HG03108 (cell line): ENCODE results near the gene ESF1.
"Not testable (repeated sequence)": the region's sequence is repeated elsewhere in the genome, so short reads cannot be mapped to it uniquely, and the experiment has no call there.

ENCODE experiments used
- ATAC-seq: cut with Tn5 transposase; IDR thresholded peaks from one replicate; pipeline ENCODE4 v1.9.1; 2021; ENCODE audit warnings: moderate library complexity; ENCODE audit not compliant: unreplicated experiment

ESF1 gene

GRCh38 chr20:13745784-13746183, 38.9 kb downstream of the ESF1 start:
- no peak for ATAC-seq

GRCh38 chr20:13744352-13744751, 40.4 kb downstream of the ESF1 start:
- no peak for ATAC-seq

DNA sequence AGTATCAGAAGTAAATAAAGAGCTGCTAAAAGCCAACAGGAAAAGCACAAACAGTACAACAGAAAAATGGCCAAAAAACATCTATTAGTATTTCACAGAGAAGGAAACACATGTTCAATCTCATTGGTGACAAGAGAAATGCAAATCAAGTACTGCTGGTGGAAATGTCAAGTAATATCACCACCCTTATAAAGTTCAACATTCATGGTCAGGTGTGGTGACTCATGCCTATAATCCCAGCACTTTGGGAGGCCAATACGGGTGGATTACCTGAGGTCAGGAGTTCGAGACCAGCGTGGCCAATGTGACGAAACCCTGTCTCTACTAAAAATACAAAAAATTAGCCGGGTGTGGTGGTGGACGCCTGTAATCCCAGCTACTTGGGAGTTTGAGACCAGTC, 42.8 kb downstream of the ESF1 start:
- no peak for ATAC-seq

- ATAC-seq: no peak
Observed at GRCh38 chr20:13739731-13740649, 44.7 kb downstream of the ESF1 start.

GRCh38 chr20:13738187-13738586, 46.5 kb downstream of the ESF1 start:
- not testable (repeated sequence) for ATAC-seq

GRCh38 chr20:13736436-13737191, 48.1 kb downstream of the ESF1 start:
- ATAC-seq: no peak

DNA sequence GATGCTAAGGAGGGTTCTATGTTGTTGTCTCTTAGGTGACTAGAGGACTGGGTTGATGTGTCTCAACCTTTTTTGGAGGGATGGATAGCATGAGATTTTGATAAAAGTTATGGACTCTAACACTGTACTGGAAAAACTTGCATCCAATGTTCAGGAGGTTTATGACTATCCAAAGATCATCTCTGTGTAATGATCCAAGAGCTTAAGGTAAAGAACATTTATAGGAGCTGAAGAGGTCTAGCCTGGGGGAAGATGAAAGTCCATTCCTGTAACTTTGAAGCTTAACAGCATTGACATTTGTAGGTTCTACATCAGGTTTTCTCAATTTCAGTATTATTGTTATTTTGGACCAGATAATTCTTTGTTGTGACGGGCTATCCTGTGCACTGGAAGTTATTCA, 48.9 kb downstream of the ESF1 start:
- ATAC-seq: no peak

GRCh38 chr20:13723011-13723410, 61.7 kb downstream of the ESF1 start:
- no peak for ATAC-seq

DNA sequence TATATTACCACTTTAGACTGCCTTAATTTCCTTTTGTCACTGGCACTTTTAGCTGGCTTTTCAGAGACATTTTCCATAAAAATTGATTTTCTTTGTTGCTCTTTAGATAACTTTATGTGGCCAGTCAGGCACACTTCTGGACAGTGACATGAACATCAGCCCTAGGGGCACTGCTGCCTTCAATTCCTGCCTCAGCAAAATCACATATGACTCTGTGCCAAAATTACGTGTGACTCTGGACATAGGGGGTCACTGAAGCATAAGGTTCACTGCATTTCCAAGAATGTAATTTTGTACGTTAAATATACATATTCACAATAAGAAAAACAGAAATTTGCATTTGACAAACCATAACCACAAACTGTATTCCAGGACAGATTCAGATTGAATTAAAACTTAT, 66.5 kb downstream of the ESF1 start:
- ATAC-seq: peak; percentile 19

- peak; percentile 91 for ATAC-seq
Observed at GRCh38 chr20:13717631-13718044, 67.1 kb downstream of the ESF1 start.

DNA sequence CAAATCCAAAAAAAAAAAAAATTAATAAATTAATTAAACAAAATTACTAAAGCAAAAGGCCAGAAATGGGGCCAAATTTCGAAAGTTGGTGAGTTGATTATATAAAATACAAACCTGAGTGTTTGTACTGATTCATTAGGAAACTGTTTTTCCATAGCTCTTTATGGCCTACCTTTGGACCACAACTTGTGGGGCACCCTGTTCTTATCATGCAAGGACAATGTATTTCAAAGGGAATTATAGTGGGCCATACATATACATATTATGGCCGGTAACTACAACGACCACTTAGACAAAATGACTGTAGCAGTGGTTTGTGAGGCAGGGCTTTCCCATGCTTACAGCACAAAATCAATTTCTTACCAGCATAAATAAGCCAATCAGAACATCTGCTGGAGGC, 69.5 kb downstream of the ESF1 start:
- ATAC-seq: no peak

DNA sequence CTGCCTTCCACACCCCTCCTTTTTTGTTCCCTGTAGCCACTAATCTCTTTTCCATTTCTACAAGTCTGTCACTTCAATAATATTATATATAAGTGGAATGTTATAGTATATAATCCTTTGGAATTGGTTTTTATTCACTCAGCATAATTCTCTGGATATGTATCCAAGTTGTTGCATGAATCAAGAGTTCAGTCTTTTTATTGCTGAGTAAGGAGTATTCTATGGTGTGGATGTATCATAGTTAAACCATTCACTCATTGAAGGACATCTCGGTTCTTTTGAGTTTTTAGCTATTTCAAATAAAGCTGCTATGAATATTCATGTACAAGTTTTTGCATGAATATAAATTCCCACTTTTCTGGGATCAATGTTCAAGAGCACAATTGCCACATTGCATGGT, 76.5 kb downstream of the ESF1 start:
- no peak for ATAC-seq

- ATAC-seq: no peak
Observed at GRCh38 chr20:13703265-13703664, 81.5 kb downstream of the ESF1 start.

DNA sequence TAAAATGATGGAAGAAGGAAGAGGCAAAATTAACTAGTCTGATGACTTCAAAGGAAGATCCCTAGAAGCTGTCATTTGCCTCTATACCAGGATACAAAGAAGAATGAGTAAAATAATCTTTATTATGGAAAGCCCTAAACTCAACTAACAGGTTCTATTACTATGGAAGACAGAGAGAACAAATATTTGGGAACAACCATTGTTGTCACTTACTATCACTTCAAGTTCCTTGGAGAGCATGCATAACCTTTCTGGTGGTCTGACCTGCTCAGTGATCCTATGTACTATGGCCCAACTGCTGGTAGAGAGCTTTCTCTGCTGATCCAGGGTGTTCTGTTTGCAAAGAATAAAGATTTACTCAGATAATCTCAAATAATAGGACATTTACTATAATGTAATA, 83.2 kb downstream of the ESF1 start:
- no peak for ATAC-seq

GRCh38 chr20:13700761-13701160, 84.0 kb downstream of the ESF1 start:
- no peak for ATAC-seq

- ATAC-seq: no peak
Observed at GRCh38 chr20:13694420-13695150, 90.1 kb downstream of the ESF1 start.

GRCh38 chr20:13692802-13693736, 91.7 kb downstream of the ESF1 start:
- ATAC-seq: no peak

- no peak for ATAC-seq
Observed at GRCh38 chr20:13690943-13691342, 93.8 kb downstream of the ESF1 start.

- ATAC-seq: no peak
Observed at GRCh38 chr20:13687815-13688214, 96.9 kb downstream of the ESF1 start.

DNA sequence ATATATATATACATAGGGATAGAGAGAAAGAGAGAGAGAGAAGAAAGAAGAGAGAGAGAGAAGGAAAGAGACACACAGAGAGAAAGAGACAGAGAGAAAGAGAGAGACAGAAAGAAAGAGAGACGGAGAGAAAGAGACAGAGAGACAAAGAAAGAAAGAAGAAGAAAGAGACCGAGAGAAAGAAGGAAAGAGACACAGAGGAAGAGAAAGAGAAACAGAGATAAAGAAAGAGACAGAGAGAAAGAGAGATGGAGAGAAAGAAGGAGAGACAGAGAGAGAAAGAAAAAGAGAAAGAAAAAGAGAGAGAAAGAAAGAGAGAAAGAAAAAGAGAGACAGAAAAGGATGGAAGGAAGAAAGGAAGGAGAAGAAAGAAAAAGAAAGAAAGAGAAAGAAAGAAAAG, 99.1 kb downstream of the ESF1 start:
- ATAC-seq: no peak
